ENCODE measurements around the gene GMEB2. TPM values are rescaled to one million over a fixed set of nuclear protein-coding genes. Genes with fewer than 3 reads are reported as not detected.
"Not testable (repeated sequence)": the region's sequence is repeated elsewhere in the genome, so short reads cannot be mapped to it uniquely, and the experiment has no call there.

Gene GMEB2
- total and polyA plus RNA-seq, 10 of the 15 experiments (the other 5 are each of a cell fraction or from before 2014, with no cell fraction given), result 0.08 to 15.1 (median 6.9) TPM

DNA sequence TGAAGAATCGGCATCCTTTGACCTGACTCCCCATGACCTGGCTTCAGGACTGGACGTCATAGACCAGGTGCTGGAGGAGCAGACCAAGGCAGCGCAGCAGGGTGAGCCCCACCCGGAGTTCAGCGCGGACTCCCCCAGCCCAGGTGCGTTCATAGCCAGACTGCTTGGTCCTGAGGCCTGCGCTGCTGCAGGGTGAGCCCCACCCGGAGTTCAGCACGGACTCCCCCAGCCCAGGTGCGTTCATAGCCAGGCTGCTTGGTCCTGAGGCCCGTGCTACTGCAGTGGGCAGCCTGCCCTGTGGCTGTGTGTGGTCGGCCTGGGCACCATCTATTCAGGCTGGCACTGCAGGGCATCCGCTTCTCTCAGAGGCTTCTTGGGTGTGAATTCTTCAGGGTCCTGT, 47.0 kb upstream of the GMEB2 start (continued):
- TF ChIP-seq, protein P1, sequence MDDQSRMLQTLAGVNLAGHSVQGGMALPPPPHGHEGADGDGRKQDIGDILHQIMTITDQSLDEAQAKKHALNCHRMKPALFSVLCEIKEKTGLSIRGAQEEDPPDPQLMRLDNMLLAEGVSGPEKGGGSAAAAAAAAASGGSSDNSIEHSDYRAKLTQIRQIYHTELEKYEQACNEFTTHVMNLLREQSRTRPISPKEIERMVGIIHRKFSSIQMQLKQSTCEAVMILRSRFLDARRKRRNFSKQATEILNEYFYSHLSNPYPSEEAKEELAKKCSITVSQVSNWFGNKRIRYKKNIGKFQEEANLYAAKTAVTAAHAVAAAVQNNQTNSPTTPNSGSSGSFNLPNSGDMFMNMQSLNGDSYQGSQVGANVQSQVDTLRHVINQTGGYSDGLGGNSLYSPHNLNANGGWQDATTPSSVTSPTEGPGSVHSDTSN (IDR thresholded peaks at IDR 0.05; ENCODE audit: insufficient replicate concordance, low read depth, low read length), result no peak

DNA sequence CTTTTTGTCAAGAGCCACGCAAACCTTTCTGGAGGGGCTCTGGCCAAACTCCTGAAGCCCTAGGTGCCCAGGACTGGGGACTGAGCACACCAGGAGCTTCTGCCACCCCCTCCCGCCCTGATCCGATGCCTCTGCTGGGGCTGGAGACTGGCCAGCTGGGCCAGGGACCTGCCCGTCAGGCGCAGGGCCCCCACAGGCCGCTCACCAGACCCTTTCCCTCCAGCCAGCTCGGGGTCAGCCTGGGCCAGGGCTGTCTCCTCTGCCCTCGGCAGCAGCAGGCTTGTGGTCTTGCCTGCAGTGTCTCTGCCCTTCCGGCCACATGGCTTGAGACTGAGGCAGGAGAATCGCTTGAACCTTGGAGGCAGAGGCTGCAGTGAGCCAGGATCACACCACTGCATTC, 45.8 kb upstream of the GMEB2 start:
- SMC1A ChIA-PET (ENCODE audit: uncharacterized antibody, unreplicated experiment), result no interaction called here
- no peak overlapping the region for H3K4me3 ChIP-seq
- no peaks in the 10 kb centered on the region for H3K27me3 ChIP-seq (replicated peaks in 1 of 2; ENCODE audit: control insufficient read depth in 2 of 2, insufficient read depth in 2 of 2, low read length in 1 of 2)
- FAIRE-seq, result no peak
- H3K27ac ChIP-seq (ENCODE audit: control insufficient read depth, insufficient read depth), result no peak overlapping the region
- TF ChIP-seq NFXL1 (IDR thresholded peaks at IDR 0.05; ENCODE audit: borderline replicate concordance) (no peak), POLR2A (IDR thresholded peaks at IDR 0.05; ENCODE audit: low read depth, low read length) (no peak), SUPT20H (IDR thresholded peaks at IDR 0.05; ENCODE audit: borderline replicate concordance, control insufficient read depth, low read depth, low read length) (no peak), ATF7 (IDR thresholded peaks at IDR 0.05; ENCODE audit: low read depth) (no peak)
- TF ChIP-seq, protein P1 (IDR thresholded peaks at IDR 0.05; ENCODE audit: insufficient replicate concordance, low read depth, low read length), result no peak
- POLR2A ChIA-PET, result no interaction called here
- RAD21 ChIA-PET (ENCODE audit: unreplicated experiment), result no interaction called here
- ATAC-seq, result no peak
- no TSS peak for BruUV-seq (replicated peaks)
- H3K36me3 ChIP-seq (ENCODE audit: control insufficient read depth in 2 of 2, insufficient read depth in 2 of 2, low read length in 1 of 2), result peaks cover 4 to 12% of the 10 kb centered on the region in 2 experiments; a peak in 3 of 4 replicates
- no peaks in the 10 kb centered on the region for H3K4me1 ChIP-seq (ENCODE audit: control insufficient read depth, insufficient read depth, low read length)
- H3K4me2 ChIP-seq (ENCODE audit: control insufficient read depth, insufficient read depth), result no peak overlapping the region
- no peak overlapping the region for H2AFZ ChIP-seq (ENCODE audit: control insufficient read depth, low read depth, low read length)
- in situ Hi-C loops (cut with MboI) (no loop called here), intact Hi-C loops (cut with micrococcal nuclease; ENCODE audit: unreplicated experiment) (no loop called here)
- H3K9ac ChIP-seq (ENCODE audit: control insufficient read depth, insufficient read depth, low read length), result no peak overlapping the region
- H3K79me2 ChIP-seq (ENCODE audit: control insufficient read depth, insufficient read depth, low read length), result no peaks in the 10 kb centered on the region
- DNase-seq (ENCODE audit: low read depth, low spot score), result no peak
- 87% methylated on average over 10 of the region's 10 CpGs for WGBS (ENCODE audit: insufficient coverage, insufficient replicate concordance, low lambda C conversion rate, missing lambda C conversion rate)
- H4K20me1 ChIP-seq (ENCODE audit: control insufficient read depth, insufficient read depth), result no peaks in the 10 kb centered on the region
- no peaks in the 10 kb centered on the region for H3K9me3 ChIP-seq (replicated peaks; ENCODE audit: control insufficient read depth, insufficient read depth, low read length)
- CTCF ChIA-PET, result no interaction called here

DNA sequence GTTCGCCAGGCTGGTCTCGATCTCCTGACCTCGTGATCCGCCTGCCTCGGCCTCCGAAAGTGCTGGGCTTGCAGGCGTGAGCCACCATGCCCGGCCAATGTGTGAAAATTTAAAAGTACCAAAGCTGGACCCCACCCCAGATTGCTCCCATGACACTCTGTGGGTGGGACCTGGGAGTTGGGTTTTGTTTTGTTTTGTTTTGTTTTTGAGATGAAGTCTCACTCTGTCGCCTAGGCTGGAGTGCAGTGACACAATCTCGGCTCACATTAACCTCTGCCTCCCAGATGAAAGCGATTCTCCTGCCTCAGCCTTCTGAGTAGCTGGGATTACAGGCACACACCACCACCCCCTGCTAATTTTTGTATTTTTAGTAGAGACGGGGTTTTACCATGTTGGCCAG, 44.8 kb upstream of the GMEB2 start:
- POLR2A ChIA-PET; H2AFZ ChIP-seq (ENCODE audit: control insufficient read depth, low read depth, low read length); H3K79me2 ChIP-seq (ENCODE audit: control insufficient read depth, insufficient read depth, low read length); FAIRE-seq; H3K9me3 ChIP-seq (replicated peaks; ENCODE audit: control insufficient read depth, insufficient read depth, low read length); BruUV-seq (replicated peaks); H3K4me1 ChIP-seq (ENCODE audit: control insufficient read depth, insufficient read depth, low read length); SMC1A ChIA-PET (ENCODE audit: uncharacterized antibody, unreplicated experiment); intact Hi-C loops (cut with micrococcal nuclease; ENCODE audit: unreplicated experiment); H3K27me3 ChIP-seq (replicated peaks in 1 of 2; ENCODE audit: control insufficient read depth in 2 of 2, insufficient read depth in 2 of 2, low read length in 1 of 2); H3K36me3 ChIP-seq (ENCODE audit: control insufficient read depth in 2 of 2, insufficient read depth in 2 of 2, low read length in 1 of 2); in situ Hi-C loops (cut with MboI); H3K4me2 ChIP-seq (ENCODE audit: control insufficient read depth, insufficient read depth); H3K9ac ChIP-seq (ENCODE audit: control insufficient read depth, insufficient read depth, low read length); H4K20me1 ChIP-seq (ENCODE audit: control insufficient read depth, insufficient read depth); CTCF ChIA-PET; H3K4me3 ChIP-seq; ATAC-seq; DNase-seq (ENCODE audit: low read depth, low spot score); RAD21 ChIA-PET (ENCODE audit: unreplicated experiment); H3K27ac ChIP-seq (ENCODE audit: control insufficient read depth, insufficient read depth): not testable (repeated sequence)
- 92% methylated on average over 10 of the region's 12 CpGs for WGBS (ENCODE audit: insufficient coverage, insufficient replicate concordance, low lambda C conversion rate, missing lambda C conversion rate)
